ENCODE results near the gene CST7. TPM values are rescaled to one million over a fixed set of nuclear protein-coding genes. Genes with fewer than 3 reads are reported as not detected.
A peak's percentile ranks its signal among the peaks of the same experiment; 100 is the strongest.

CST7 gene
- total and polyA plus RNA-seq, 7 donors: 0.13 to 1.2 (median 0.55) TPM

- H3K36me3 ChIP-seq (ENCODE audit: insufficient read depth in 1 of 2, low read depth in 1 of 2): no peaks in the 10 kb centered on the region
- ATAC-seq (no peak), DNase-seq (peak in 1 of 2 donors; percentile 21)
- 59 to 66% (median 65%) methylated on average over 9 of the region's 9 CpGs for WGBS, 3 donors
- no peak for TF ChIP-seq CTCF (IDR thresholded peaks at IDR 0.05)
- no peak overlapping the region for H3K4me3 ChIP-seq
- no peak overlapping the region for H3K27ac ChIP-seq
- peaks cover 31% of the 10 kb centered on the region for H3K4me1 ChIP-seq
- H3K27me3 ChIP-seq (ENCODE audit: insufficient read depth in 3 of 3, low read length in 2 of 3): no peaks in the 10 kb centered on the region
- H3K9me3 ChIP-seq: no peaks in the 10 kb centered on the region
- intact Hi-C loops (cut with DNase I): loop anchor here (5.0 kb wide), 4 partner anchors 36 to 401 kb away; no protein-coding TSS in a partner anchor
Observed at GRCh38 chr20:24996449-24997377, 47.6 kb downstream of the CST7 start.

GRCh38 chr20:24998121-24998520 is 49.1 kb downstream of the CST7 start:
- Histone ChIP-seq H3K27ac (no peak overlapping the region), H3K4me1 (peaks cover 29% of the 10 kb centered on the region), H3K4me3 (no peak overlapping the region), H3K27me3 (ENCODE audit: insufficient read depth in 3 of 3, low read length in 2 of 3) (no peaks in the 10 kb centered on the region), H3K9me3 (no peaks in the 10 kb centered on the region), H3K36me3 (ENCODE audit: insufficient read depth in 1 of 2, low read depth in 1 of 2) (no peaks in the 10 kb centered on the region)
- TF ChIP-seq CTCF (IDR thresholded peaks at IDR 0.05): no peak
- ATAC-seq (no peak), DNase-seq (peak in 1 of 2 donors; percentile 19)
- intact Hi-C loops (cut with DNase I): loop anchor here (5.0 kb wide), 4 partner anchors 34 to 399 kb away; no protein-coding TSS in a partner anchor
- WGBS, 3 donors: 60 to 77% (median 68%) methylated on average over 3 of the region's 3 CpGs

GRCh38 chr20:24998631-24999445 is 49.8 kb downstream of the CST7 start:
- 73% methylated on average over 12 of the region's 12 CpGs for WGBS, 3 donors
- Histone ChIP-seq H3K4me1 (peaks cover 23% of the 10 kb centered on the region), H3K27ac (no peak overlapping the region), H3K36me3 (ENCODE audit: insufficient read depth in 1 of 2, low read depth in 1 of 2) (no peaks in the 10 kb centered on the region), H3K27me3 (ENCODE audit: insufficient read depth in 3 of 3, low read length in 2 of 3) (no peaks in the 10 kb centered on the region), H3K9me3 (no peaks in the 10 kb centered on the region), H3K4me3 (no peak overlapping the region)
- intact Hi-C loops (cut with DNase I): loop anchor here (5.0 kb wide), 4 partner anchors 33 to 398 kb away; no protein-coding TSS in a partner anchor
- ATAC-seq (no peak), DNase-seq (peak in 1 of 2 donors; percentile 28)
- no peak for TF ChIP-seq CTCF (IDR thresholded peaks at IDR 0.05)

- H3K9me3 ChIP-seq: no peaks in the 10 kb centered on the region
- TF ChIP-seq CTCF (IDR thresholded peaks at IDR 0.05): no peak
- no peaks in the 10 kb centered on the region for H3K27me3 ChIP-seq (ENCODE audit: insufficient read depth in 3 of 3, low read length in 2 of 3)
- DNase-seq (peak in 1 of 2 donors; percentile 21), ATAC-seq (no peak)
- no peak overlapping the region for H3K27ac ChIP-seq
- WGBS, 3 donors: 82 to 90% (median 90%) methylated on average over 4 of the region's 4 CpGs
- intact Hi-C loops (cut with DNase I): loop anchor here (5.0 kb wide), 4 partner anchors 33 to 398 kb away; no protein-coding TSS in a partner anchor
- H3K4me1 ChIP-seq: peaks cover 23% of the 10 kb centered on the region
- no peak overlapping the region for H3K4me3 ChIP-seq
- peaks cover 0 to 2% of the 10 kb centered on the region in 2 donors for H3K36me3 ChIP-seq (ENCODE audit: insufficient read depth in 1 of 2, low read depth in 1 of 2)
Observed at GRCh38 chr20:24999568-24999967, 50.5 kb downstream of the CST7 start.
